SK-N-SH (cell line): ENCODE measurements around the gene HSPA4. TPM values are rescaled to one million over a fixed set of nuclear protein-coding genes. Genes with fewer than 3 reads are reported as not detected.

ENCODE experiments used
- CTCF ChIA-PET: fragments of 300-600, 350-600 bp; formaldehyde crosslinking; extraction: SDS; loops from one replicate; lab custom pipeline; 2021; lab: Yijun Ruan, JAX
- POLR2A ChIA-PET: fragments of 350-600 bp; sonication (Branson Sonifier 250); formaldehyde crosslinking; extraction: SDS; loops from one replicate; lab custom pipeline; 2020; ENCODE audit warnings: antibody characterized with exemption, inconsistent platforms; lab: Yijun Ruan, JAX
- DNase-seq: peaks from one replicate; pipeline ENCODE4 v3.0.0; 2012
- H2AFZ ChIP-seq: fragments of 200-600 bp; sonication (generic); 2 replicates; pipeline ENCODE4 v1.8.1; 2016; ENCODE audit warnings: antibody characterized with exemption, mild to moderate bottlenecking, low read depth
- H3F3A ChIP-seq: fragments of 200-600 bp; sonication (generic); replicated peaks from 2 replicates; pipeline ENCODE3; 2016; ENCODE audit warnings: antibody characterized with exemption, mild to moderate bottlenecking; ENCODE audit not compliant: insufficient read depth
- H3K27ac ChIP-seq, 2 experiments: fragments of 200-500 bp in 1 of 2; fragments of 200-600 bp in 1 of 2; sonication (Bioruptor generic) in 1 of 2; sonication (generic), shearing (Covaris generic) in 1 of 2; 2 replicates each; pipeline versions ENCODE4 v1.5.1 to v1.6.1; 2014 to 2016; ENCODE audit warnings: low read depth in 2 of 2, inconsistent platforms in 1 of 2, low read length in 1 of 2, mild to moderate bottlenecking in 1 of 2, mixed read lengths in 1 of 2
- H3K27me3 ChIP-seq: fragments of 200-600 bp; sonication (generic), shearing (Covaris generic); 2 replicates; pipeline ENCODE4 v1.6.1; 2016; ENCODE audit warnings: mixed run types; ENCODE audit not compliant: insufficient read depth
- H3K36me3 ChIP-seq, 2 experiments: fragments of 200-500 bp in 1 of 2; fragments of 200-600 bp in 1 of 2; sonication (Bioruptor generic) in 1 of 2; sonication (generic) in 1 of 2; replicated peaks in 1 of 2; 2 replicates each; pipeline versions ENCODE3 to v1.5.1; 2014 to 2016; ENCODE audit warnings: low read length in 1 of 2, mild to moderate bottlenecking in 1 of 2; ENCODE audit not compliant: insufficient read depth in 2 of 2, control insufficient read depth in 1 of 2
- H3K4me1 ChIP-seq, 2 experiments: fragments of 200-500 bp in 1 of 2; fragments of 200-600 bp in 1 of 2; sonication (Bioruptor generic) in 1 of 2; sonication (generic), shearing (Covaris generic) in 1 of 2; 2 replicates each; pipeline versions ENCODE4 v1.5.1 to v1.6.1; 2014 to 2016; ENCODE audit warnings: low read depth in 1 of 2, low read length in 1 of 2, mixed run types in 1 of 2; ENCODE audit not compliant: insufficient read depth in 2 of 2, control insufficient read depth in 1 of 2
- H3K4me2 ChIP-seq: fragments of 200-600 bp; sonication (generic), shearing (Covaris generic); 2 replicates; pipeline ENCODE4 v1.6.1; 2017; ENCODE audit warnings: mixed run types
- H3K4me3 ChIP-seq, 2 experiments: fragments of 200-500 bp in 1 of 2; fragments of 200-600 bp in 1 of 2; sonication (Bioruptor generic) in 1 of 2; sonication (generic), shearing (Covaris generic) in 1 of 2; 2 replicates each; pipeline versions ENCODE4 v1.5.1 to v1.8.1; 2014 to 2016; ENCODE audit warnings: low read depth in 2 of 2, inconsistent platforms in 1 of 2, low read length in 1 of 2, mild to moderate bottlenecking in 1 of 2, mixed read lengths in 1 of 2, moderate library complexity in 1 of 2
- H3K79me2 ChIP-seq: fragments of 200-600 bp; sonication (generic); 2 replicates; pipeline ENCODE4 v1.8.1; 2017; ENCODE audit warnings: mild to moderate bottlenecking; ENCODE audit not compliant: insufficient read depth
- H3K9ac ChIP-seq: fragments of 200-600 bp; sonication (generic); 2 replicates; pipeline ENCODE4 v1.6.1; 2017; ENCODE audit warnings: mixed run types
- H3K9me2 ChIP-seq: fragments of 200-600 bp; sonication (generic); 2 replicates; pipeline ENCODE4 v1.6.1; 2017; ENCODE audit warnings: mixed run types
- H3K9me3 ChIP-seq: fragments of 200-600 bp; sonication (generic); 2 replicates; pipeline ENCODE4 v1.6.1; 2017; ENCODE audit warnings: mixed run types, mild to moderate bottlenecking, moderate library complexity
- H4K20me1 ChIP-seq: fragments of 200-600 bp; sonication (generic); 2 replicates; pipeline ENCODE4 v1.6.1; 2017; ENCODE audit warnings: mild to moderate bottlenecking, mixed run types; ENCODE audit not compliant: insufficient read depth
- CHD2 ChIP-seq: fragments of 150-350 bp; IDR thresholded peaks from 2 replicates; pipeline ENCODE4 v1.6.1; 2018; ENCODE audit warnings: low read length; ENCODE audit not compliant: partially characterized antibody
- ELF1 ChIP-seq: IDR thresholded peaks from 2 replicates; pipeline ENCODE4 v1.4.0; 2012
- EP300 ChIP-seq, 2 experiments: IDR thresholded peaks; 2 replicates each; pipeline versions ENCODE4 v1.4.0 to v1.6.1; 2012; ENCODE audit warnings: borderline replicate concordance in 1 of 2, low read depth in 1 of 2, low read length in 1 of 2
- FOXJ3 ChIP-seq: sonication (generic); formaldehyde crosslinking; IDR thresholded peaks from 2 replicates; pipeline ENCODE4 v1.5.1; 2020; ENCODE audit warnings: mild to moderate bottlenecking, missing genetic modification reagents
- FOXM1 ChIP-seq: IDR thresholded peaks from 2 replicates; pipeline ENCODE4 v1.4.0; 2012; ENCODE audit warnings: low read depth, mild to moderate bottlenecking
- JUND ChIP-seq: IDR thresholded peaks from 2 replicates; pipeline ENCODE4 v1.4.0; 2012
- MEF2A ChIP-seq: IDR thresholded peaks from 2 replicates; pipeline ENCODE4 v1.4.0; 2012; ENCODE audit warnings: low read depth, borderline replicate concordance
- NFIC ChIP-seq: IDR thresholded peaks from 2 replicates; pipeline ENCODE4 v1.4.0; 2012; ENCODE audit warnings: borderline replicate concordance
- NRF1 ChIP-seq: IDR thresholded peaks from 2 replicates; pipeline ENCODE4 v1.6.1; 2012; ENCODE audit warnings: low read depth, mild to moderate bottlenecking, low read length
- RFX5 ChIP-seq: IDR thresholded peaks from 2 replicates; pipeline ENCODE4 v1.6.1; 2012; ENCODE audit warnings: mild to moderate bottlenecking, improper control_type of control experiment, low read length
- RXRA ChIP-seq: IDR thresholded peaks from 2 replicates; pipeline ENCODE4 v1.4.0; 2012; ENCODE audit warnings: low read depth, mild to moderate bottlenecking, borderline replicate concordance
- SIN3A ChIP-seq: IDR thresholded peaks from 2 replicates; pipeline ENCODE4 v1.6.1; 2012; ENCODE audit warnings: low read depth, mild to moderate bottlenecking, low read length, moderate library complexity, borderline replicate concordance
- TAF1 ChIP-seq: IDR thresholded peaks from 2 replicates; pipeline ENCODE4 v1.6.1; 2012; ENCODE audit warnings: low read depth, mild to moderate bottlenecking, low read length, moderate library complexity, borderline replicate concordance
- TEAD4 ChIP-seq: IDR thresholded peaks from 2 replicates; pipeline ENCODE4 v1.4.0; 2012; ENCODE audit warnings: mild to moderate bottlenecking, borderline replicate concordance; ENCODE audit not compliant: insufficient read depth
- YY1 ChIP-seq: IDR thresholded peaks from 2 replicates; pipeline ENCODE4 v1.4.0; 2012; ENCODE audit warnings: low read depth, mild to moderate bottlenecking
- WGBS: methylation state at CpG from one replicate; pipeline ENCODE4 v1.1.6; 2017; ENCODE audit warnings: low lambda C conversion rate; 5-methylcytosine and 5-hydroxymethylcytosine counted together
- polyA plus RNA-seq, 3 experiments: library from polyadenylated mRNA; depleted of rRNA; stranded (reverse); fragments of >200 nt; gene quantifications; 2 replicates each; pipeline ENCODE4 v1.2.3, GENCODE V29; 2012
- TF ChIP-seq, protein P1 (sequence below): fragments of 150-350 bp; IDR thresholded peaks from 2 replicates; pipeline ENCODE4 v1.6.1; 2016; ENCODE audit warnings: mild to moderate bottlenecking, low read depth, low read length
- TF ChIP-seq, protein P2 (sequence below): IDR thresholded peaks from 2 replicates; pipeline ENCODE4; 2012
- TF ChIP-seq, protein P3 (sequence below): IDR thresholded peaks from 2 replicates; pipeline ENCODE4 v1.4.0; 2012; ENCODE audit warnings: low read depth
- TF ChIP-seq, protein P4 (sequence below): fragments of 200-600 bp; sonication (generic); IDR thresholded peaks from 2 replicates; pipeline ENCODE4 v1.6.1; 2017; ENCODE audit warnings: antibody characterized with exemption, mild to moderate bottlenecking, moderate library complexity
- TF ChIP-seq, protein P5 (sequence below): IDR thresholded peaks from 2 replicates; pipeline ENCODE4 v1.6.1; 2012; ENCODE audit warnings: mild to moderate bottlenecking, low read depth, low read length, moderate library complexity

The HSPA4 gene
- polyA plus RNA-seq, 1 of the 3 experiments (the other 2 are of a cell fraction): 18.8 TPM

DNA sequence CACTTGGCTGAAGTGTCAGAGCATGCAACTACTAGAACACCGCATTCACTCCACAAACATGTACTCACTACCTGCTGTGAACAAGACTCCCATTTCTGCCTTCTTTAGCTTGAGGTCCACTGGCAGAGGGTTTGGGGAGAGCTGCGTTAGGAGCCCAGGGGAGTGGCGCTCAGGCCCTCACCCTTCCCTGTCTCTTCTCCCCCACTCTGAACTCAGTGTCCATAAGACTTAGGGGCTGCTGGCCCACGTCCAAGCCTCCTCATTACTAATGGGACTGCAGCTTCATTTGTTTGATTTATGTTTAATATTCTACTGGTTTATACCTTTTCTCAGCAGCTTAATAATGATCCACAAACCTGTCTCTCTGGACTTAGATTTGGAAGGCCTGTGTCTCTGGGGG lies 70.9 kb downstream of the HSPA4 start:
- no peak overlapping the region for H3K9ac ChIP-seq
- no peak for DNase-seq
- no peaks in the 10 kb centered on the region for H4K20me1 ChIP-seq
- H3K4me2 ChIP-seq: no peak overlapping the region
- no peaks in the 10 kb centered on the region for H3K9me2 ChIP-seq
- no peak overlapping the region for H3K27ac ChIP-seq
- H3K4me3 ChIP-seq: no peak overlapping the region
- H3K79me2 ChIP-seq: no peaks in the 10 kb centered on the region
- no peaks in the 10 kb centered on the region for H3K9me3 ChIP-seq
- ChIA-PET POLR2A (no interaction called here), CTCF (interaction anchor here (1.0 to 2.6 kb wide), 3 partner anchors 12 to 165 kb away, joined by 3 to 13 read pairs (median 4); no protein-coding TSS in a partner anchor)
- H3K36me3 ChIP-seq: no peaks in the 10 kb centered on the region
- no peak overlapping the region for H2AFZ ChIP-seq
- WGBS: 60% methylated on average over 4 of the region's 4 CpGs
- TF ChIP-seq YY1 (no peak), CHD2 (no peak), TEAD4 (no peak), RFX5 (no peak), TAF1 (no peak), ELF1 (no peak), FOXM1 (no peak), EP300 (IDR thresholded peaks at IDR 0.05; ENCODE audit: borderline replicate concordance in 1 of 2, low read depth in 1 of 2, low read length in 1 of 2) (no peak), NFIC (no peak), NRF1 (no peak), RXRA (no peak), FOXJ3 (CRISPR knock-in tag) (no peak), JUND (no peak), SIN3A (no peak), MEF2A (no peak)
- TF ChIP-seq, protein P1, sequence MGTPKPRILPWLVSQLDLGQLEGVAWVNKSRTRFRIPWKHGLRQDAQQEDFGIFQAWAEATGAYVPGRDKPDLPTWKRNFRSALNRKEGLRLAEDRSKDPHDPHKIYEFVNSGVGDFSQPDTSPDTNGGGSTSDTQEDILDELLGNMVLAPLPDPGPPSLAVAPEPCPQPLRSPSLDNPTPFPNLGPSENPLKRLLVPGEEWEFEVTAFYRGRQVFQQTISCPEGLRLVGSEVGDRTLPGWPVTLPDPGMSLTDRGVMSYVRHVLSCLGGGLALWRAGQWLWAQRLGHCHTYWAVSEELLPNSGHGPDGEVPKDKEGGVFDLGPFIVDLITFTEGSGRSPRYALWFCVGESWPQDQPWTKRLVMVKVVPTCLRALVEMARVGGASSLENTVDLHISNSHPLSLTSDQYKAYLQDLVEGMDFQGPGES: no peak
- TF ChIP-seq, protein P2, sequence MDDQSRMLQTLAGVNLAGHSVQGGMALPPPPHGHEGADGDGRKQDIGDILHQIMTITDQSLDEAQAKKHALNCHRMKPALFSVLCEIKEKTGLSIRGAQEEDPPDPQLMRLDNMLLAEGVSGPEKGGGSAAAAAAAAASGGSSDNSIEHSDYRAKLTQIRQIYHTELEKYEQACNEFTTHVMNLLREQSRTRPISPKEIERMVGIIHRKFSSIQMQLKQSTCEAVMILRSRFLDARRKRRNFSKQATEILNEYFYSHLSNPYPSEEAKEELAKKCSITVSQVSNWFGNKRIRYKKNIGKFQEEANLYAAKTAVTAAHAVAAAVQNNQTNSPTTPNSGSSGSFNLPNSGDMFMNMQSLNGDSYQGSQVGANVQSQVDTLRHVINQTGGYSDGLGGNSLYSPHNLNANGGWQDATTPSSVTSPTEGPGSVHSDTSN: no peak
- TF ChIP-seq, protein P3, sequence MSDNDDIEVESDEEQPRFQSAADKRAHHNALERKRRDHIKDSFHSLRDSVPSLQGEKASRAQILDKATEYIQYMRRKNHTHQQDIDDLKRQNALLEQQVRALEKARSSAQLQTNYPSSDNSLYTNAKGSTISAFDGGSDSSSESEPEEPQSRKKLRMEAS: no peak
- TF ChIP-seq, protein P4, sequence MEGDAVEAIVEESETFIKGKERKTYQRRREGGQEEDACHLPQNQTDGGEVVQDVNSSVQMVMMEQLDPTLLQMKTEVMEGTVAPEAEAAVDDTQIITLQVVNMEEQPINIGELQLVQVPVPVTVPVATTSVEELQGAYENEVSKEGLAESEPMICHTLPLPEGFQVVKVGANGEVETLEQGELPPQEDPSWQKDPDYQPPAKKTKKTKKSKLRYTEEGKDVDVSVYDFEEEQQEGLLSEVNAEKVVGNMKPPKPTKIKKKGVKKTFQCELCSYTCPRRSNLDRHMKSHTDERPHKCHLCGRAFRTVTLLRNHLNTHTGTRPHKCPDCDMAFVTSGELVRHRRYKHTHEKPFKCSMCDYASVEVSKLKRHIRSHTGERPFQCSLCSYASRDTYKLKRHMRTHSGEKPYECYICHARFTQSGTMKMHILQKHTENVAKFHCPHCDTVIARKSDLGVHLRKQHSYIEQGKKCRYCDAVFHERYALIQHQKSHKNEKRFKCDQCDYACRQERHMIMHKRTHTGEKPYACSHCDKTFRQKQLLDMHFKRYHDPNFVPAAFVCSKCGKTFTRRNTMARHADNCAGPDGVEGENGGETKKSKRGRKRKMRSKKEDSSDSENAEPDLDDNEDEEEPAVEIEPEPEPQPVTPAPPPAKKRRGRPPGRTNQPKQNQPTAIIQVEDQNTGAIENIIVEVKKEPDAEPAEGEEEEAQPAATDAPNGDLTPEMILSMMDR: no peak
- TF ChIP-seq, protein P5, sequence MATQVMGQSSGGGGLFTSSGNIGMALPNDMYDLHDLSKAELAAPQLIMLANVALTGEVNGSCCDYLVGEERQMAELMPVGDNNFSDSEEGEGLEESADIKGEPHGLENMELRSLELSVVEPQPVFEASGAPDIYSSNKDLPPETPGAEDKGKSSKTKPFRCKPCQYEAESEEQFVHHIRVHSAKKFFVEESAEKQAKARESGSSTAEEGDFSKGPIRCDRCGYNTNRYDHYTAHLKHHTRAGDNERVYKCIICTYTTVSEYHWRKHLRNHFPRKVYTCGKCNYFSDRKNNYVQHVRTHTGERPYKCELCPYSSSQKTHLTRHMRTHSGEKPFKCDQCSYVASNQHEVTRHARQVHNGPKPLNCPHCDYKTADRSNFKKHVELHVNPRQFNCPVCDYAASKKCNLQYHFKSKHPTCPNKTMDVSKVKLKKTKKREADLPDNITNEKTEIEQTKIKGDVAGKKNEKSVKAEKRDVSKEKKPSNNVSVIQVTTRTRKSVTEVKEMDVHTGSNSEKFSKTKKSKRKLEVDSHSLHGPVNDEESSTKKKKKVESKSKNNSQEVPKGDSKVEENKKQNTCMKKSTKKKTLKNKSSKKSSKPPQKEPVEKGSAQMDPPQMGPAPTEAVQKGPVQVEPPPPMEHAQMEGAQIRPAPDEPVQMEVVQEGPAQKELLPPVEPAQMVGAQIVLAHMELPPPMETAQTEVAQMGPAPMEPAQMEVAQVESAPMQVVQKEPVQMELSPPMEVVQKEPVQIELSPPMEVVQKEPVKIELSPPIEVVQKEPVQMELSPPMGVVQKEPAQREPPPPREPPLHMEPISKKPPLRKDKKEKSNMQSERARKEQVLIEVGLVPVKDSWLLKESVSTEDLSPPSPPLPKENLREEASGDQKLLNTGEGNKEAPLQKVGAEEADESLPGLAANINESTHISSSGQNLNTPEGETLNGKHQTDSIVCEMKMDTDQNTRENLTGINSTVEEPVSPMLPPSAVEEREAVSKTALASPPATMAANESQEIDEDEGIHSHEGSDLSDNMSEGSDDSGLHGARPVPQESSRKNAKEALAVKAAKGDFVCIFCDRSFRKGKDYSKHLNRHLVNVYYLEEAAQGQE: no peak
- TF ChIP-seq, all 33 proteins: peak for 0
- Histone ChIP-seq H3K4me1 (no peaks in the 10 kb centered on the region), H3F3A (no peaks in the 10 kb centered on the region), H3K27me3 (no peaks in the 10 kb centered on the region)
